ENCODE results near the gene APC2. TPM values are rescaled to one million over a fixed set of nuclear protein-coding genes. Genes with fewer than 3 reads are reported as not detected.

APC2 gene
- total RNA-seq, 2 experiments from 2014 or later: 0.57 to 5.5 TPM

DNA sequence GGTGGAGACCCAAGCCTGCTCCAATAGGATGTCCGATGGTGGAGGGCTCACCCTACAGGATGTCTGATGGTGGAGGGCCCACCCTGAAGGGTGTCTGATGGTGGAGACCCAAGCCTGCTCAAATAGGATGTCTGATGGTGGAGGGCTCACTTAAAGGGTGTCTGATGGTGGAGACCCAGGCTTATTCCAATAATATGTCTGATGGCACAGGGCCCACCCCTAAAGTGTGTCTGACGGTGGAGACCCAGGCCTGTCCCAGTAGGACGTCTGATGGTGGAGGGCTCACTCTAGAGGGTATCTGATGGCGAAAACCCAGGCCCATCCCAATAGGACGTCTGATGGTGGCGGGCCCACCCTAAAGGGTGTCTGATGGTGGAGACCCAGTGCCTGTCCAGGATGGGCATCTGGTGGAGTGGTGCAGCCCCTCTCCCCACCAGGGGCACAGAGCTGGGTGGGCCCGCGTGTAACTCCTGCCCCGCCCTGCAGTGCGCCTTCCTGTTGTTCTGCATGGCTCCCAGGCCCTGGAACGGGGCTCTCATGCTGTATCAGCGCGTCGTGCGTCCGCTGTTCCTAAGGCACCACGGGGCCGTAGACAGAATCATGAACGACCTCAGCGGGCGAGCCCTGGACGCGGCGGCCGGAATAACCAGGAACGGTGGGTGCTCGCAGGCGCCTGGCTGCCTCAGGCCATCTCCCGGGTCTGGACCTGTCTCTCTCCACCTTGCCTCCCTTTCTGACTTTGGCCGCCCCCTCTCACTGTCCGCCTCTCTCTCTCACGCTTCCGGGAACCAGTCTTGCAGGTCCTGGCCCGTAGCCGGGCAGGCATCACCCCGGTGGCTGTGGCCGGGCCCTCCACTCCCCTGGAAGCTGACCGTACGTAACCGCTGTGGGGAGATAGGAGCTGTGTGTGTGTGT, 46.1 kb downstream of the APC2 start:
- no peaks in the 10 kb centered on the region for H3K9me2 ChIP-seq (ENCODE audit: insufficient read depth, low read length)
- no peaks in the 10 kb centered on the region for H3K79me2 ChIP-seq (ENCODE audit: insufficient read depth, low read depth, low read length)
- H4K20me1 ChIP-seq (ENCODE audit: insufficient read depth, low read length): no peaks in the 10 kb centered on the region
- peaks cover 6% of the 10 kb centered on the region for H3K4me1 ChIP-seq (ENCODE audit: insufficient read depth, low read length, poor library complexity, severe bottlenecking)
- no peaks in the 10 kb centered on the region for H3K9me3 ChIP-seq (ENCODE audit: low read length)
- no peaks in the 10 kb centered on the region for H3K36me3 ChIP-seq (ENCODE audit: insufficient read depth, low read length)
- no peak overlapping the region for H3K4me3 ChIP-seq (ENCODE audit: low read depth, low read length, poor library complexity, severe bottlenecking)
- DNase-seq (ENCODE audit: low spot score): no peak
- TF ChIP-seq, protein P1, sequence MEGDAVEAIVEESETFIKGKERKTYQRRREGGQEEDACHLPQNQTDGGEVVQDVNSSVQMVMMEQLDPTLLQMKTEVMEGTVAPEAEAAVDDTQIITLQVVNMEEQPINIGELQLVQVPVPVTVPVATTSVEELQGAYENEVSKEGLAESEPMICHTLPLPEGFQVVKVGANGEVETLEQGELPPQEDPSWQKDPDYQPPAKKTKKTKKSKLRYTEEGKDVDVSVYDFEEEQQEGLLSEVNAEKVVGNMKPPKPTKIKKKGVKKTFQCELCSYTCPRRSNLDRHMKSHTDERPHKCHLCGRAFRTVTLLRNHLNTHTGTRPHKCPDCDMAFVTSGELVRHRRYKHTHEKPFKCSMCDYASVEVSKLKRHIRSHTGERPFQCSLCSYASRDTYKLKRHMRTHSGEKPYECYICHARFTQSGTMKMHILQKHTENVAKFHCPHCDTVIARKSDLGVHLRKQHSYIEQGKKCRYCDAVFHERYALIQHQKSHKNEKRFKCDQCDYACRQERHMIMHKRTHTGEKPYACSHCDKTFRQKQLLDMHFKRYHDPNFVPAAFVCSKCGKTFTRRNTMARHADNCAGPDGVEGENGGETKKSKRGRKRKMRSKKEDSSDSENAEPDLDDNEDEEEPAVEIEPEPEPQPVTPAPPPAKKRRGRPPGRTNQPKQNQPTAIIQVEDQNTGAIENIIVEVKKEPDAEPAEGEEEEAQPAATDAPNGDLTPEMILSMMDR (conservative IDR thresholded peaks at IDR 0.05; ENCODE audit: low read length): no peak
- no peak for TF ChIP-seq EZH2phosphoT487 (IDR thresholded peaks at IDR 0.05; ENCODE audit: borderline replicate concordance, low read depth, low read length)
- no peak overlapping the region for H3K27ac ChIP-seq (ENCODE audit: low read depth, low read length, poor library complexity, severe bottlenecking)
- no peak overlapping the region for H3K4me2 ChIP-seq (ENCODE audit: low read length)
- no TSS peak for BruUV-seq (replicated peaks)
- H2AFZ ChIP-seq (ENCODE audit: low read length): no peak overlapping the region
- intact Hi-C loops (cut with micrococcal nuclease; ENCODE audit: unreplicated experiment): no loop called here
- POLR2A ChIA-PET: no interaction called here
- CTCF ChIA-PET (ENCODE audit: unreplicated experiment): no interaction called here

- intact Hi-C loops (cut with micrococcal nuclease; ENCODE audit: unreplicated experiment): no loop called here
- Histone ChIP-seq H3K79me2 (ENCODE audit: insufficient read depth, low read depth, low read length) (no peaks in the 10 kb centered on the region), H3K9me3 (ENCODE audit: low read length) (no peaks in the 10 kb centered on the region), H2AFZ (ENCODE audit: low read length) (no peak overlapping the region), H3K4me2 (ENCODE audit: low read length) (no peak overlapping the region), H3K4me3 (ENCODE audit: low read depth, low read length, poor library complexity, severe bottlenecking) (no peak overlapping the region), H4K20me1 (ENCODE audit: insufficient read depth, low read length) (no peaks in the 10 kb centered on the region), H3K36me3 (ENCODE audit: insufficient read depth, low read length) (no peaks in the 10 kb centered on the region), H3K4me1 (ENCODE audit: insufficient read depth, low read length, poor library complexity, severe bottlenecking) (no peaks in the 10 kb centered on the region), H3K9me2 (ENCODE audit: insufficient read depth, low read length) (no peaks in the 10 kb centered on the region), H3K27ac (ENCODE audit: low read depth, low read length, poor library complexity, severe bottlenecking) (no peak overlapping the region)
- ChIA-PET CTCF (ENCODE audit: unreplicated experiment) (no interaction called here), POLR2A (no interaction called here)
- no TSS peak for BruUV-seq (replicated peaks)
- DNase-seq (ENCODE audit: low spot score): no peak
- no peak for TF ChIP-seq EZH2phosphoT487 (IDR thresholded peaks at IDR 0.05; ENCODE audit: borderline replicate concordance, low read depth, low read length)
- TF ChIP-seq, protein P1 (conservative IDR thresholded peaks at IDR 0.05; ENCODE audit: low read length): no peak
Observed at GRCh38 chr19:1496714-1497577, 47.0 kb downstream of the APC2 start.
